PC-9 (cell line): ENCODE results near the gene ALK.

Experiments
- CTCF ChIP-seq: fragments of 200-600 bp; sonication (generic); conservative IDR thresholded peaks from 2 replicates; pipeline ENCODE4 v1.6.1; 2017; ENCODE audit warnings: mixed run types, antibody characterized with exemption, mild to moderate bottlenecking, moderate library complexity
- EZH2 ChIP-seq: fragments of 200-600 bp; sonication (generic); IDR thresholded peaks from 2 replicates; pipeline ENCODE4 v1.8.0; 2017; ENCODE audit warnings: antibody characterized with exemption, low read depth

GRCh38 chr2:29431485-29431884, 489.9 kb downstream of the ALK start:
- no peak for TF ChIP-seq EZH2
- no peak for TF ChIP-seq CTCF
